DMS114 treated with DMSO at 0.1 percent for 48 hours (cell line): ENCODE results near the gene PRDX2.

Source experiments
- DNase-seq: peaks from one replicate; lab custom pipeline; 2025; ENCODE audit not compliant: unreplicated experiment; lab: John Stamatoyannopoulos, UW

Gene PRDX2

GRCh38 chr19:12782424-12783290, 18.9 kb downstream of the PRDX2 start:
- DNase-seq, result no peak

GRCh38 chr19:12782174-12782423, 19.5 kb downstream of the PRDX2 start:
- DNase-seq, result no peak

GRCh38 chr19:12779162-12779993, 22.2 kb downstream of the PRDX2 start:
- no peak for DNase-seq

- no peak for DNase-seq
These were observed 22.8 kb downstream of the PRDX2 start for GRCh38 chr19:12778905-12779161.

- peak; percentile 52 for DNase-seq
These were observed 23.3 kb downstream of the PRDX2 start for GRCh38 chr19:12778017-12778904.

- peak; percentile 60 for DNase-seq
These were observed 24.2 kb downstream of the PRDX2 start for GRCh38 chr19:12777217-12778016.

- no peak for DNase-seq
These were observed 26.7 kb downstream of the PRDX2 start, which contains the start of gene HOOK2 for GRCh38 chr19:12774588-12775555. HOOK2 (minus strand) TSS chr19:12775552; CDS start chr19:12775449, 103 bp downstream.

GRCh38 chr19:12773571-12773970, 28.0 kb downstream of the PRDX2 start:
- DNase-seq, result no peak

- no peak for DNase-seq
These were observed 29.3 kb downstream of the PRDX2 start for GRCh38 chr19:12772323-12772722.

- DNase-seq, result no peak
These were observed 30.7 kb downstream of the PRDX2 start for GRCh38 chr19:12770922-12771321.

GRCh38 chr19:12769689-12770088, 31.9 kb downstream of the PRDX2 start:
- no peak for DNase-seq

GRCh38 chr19:12767666-12768065, 33.9 kb downstream of the PRDX2 start:
- DNase-seq, result no peak

GRCh38 chr19:12767150-12767549, 34.5 kb downstream of the PRDX2 start:
- no peak for DNase-seq

GRCh38 chr19:12766051-12766521, 35.5 kb downstream of the PRDX2 start:
- no peak for DNase-seq

GRCh38 chr19:12764698-12765097, 36.9 kb downstream of the PRDX2 start:
- DNase-seq, result no peak

- DNase-seq, result no peak
These were observed 38.5 kb downstream of the PRDX2 start for GRCh38 chr19:12763100-12763499.

GRCh38 chr19:12759686-12760085, 41.9 kb downstream of the PRDX2 start:
- no peak for DNase-seq

- peak; percentile 53 for DNase-seq
These were observed 43.9 kb downstream of the PRDX2 start for GRCh38 chr19:12757544-12758274.
